GM19438 (cell line): ENCODE measurements around the gene TRIM8.

Source experiments
- ATAC-seq: cut with Tn5 transposase; IDR thresholded peaks from one replicate; pipeline ENCODE4 v1.9.1; 2021; ENCODE audit warnings: low read depth; ENCODE audit not compliant: unreplicated experiment

Gene TRIM8

GRCh38 chr10:102644066-102644645 lies at the start of gene TRIM8:
Gene TRIM8 (plus strand): TSS chr10:102644479. CDS start chr10:102644618, 139 bp downstream.
- ATAC-seq, result no peak

GRCh38 chr10:102595293-102595692 lies 49.0 kb upstream of the TRIM8 start:
- no peak for ATAC-seq

- ATAC-seq, result no peak
Observed at GRCh38 chr10:102595897-102596296, 48.4 kb upstream of the TRIM8 start.

GRCh38 chr10:102596506-102596971 lies 47.7 kb upstream of the TRIM8 start:
- no peak for ATAC-seq

GRCh38 chr10:102597131-102597991 lies 46.9 kb upstream of the TRIM8 start:
- ATAC-seq, result no peak

GRCh38 chr10:102598243-102598642 lies 46.0 kb upstream of the TRIM8 start:
- no peak for ATAC-seq

- ATAC-seq, result no peak
Observed at GRCh38 chr10:102599565-102600327, 44.5 kb upstream of the TRIM8 start.

GRCh38 chr10:102600816-102601215 lies 43.5 kb upstream of the TRIM8 start:
- no peak for ATAC-seq

GRCh38 chr10:102601639-102602038 lies 42.6 kb upstream of the TRIM8 start:
- ATAC-seq, result no peak

- ATAC-seq, result no peak
Observed at GRCh38 chr10:102602272-102603045, 41.8 kb upstream of the TRIM8 start.

- ATAC-seq, result no peak
Observed at GRCh38 chr10:102603946-102604345, 40.3 kb upstream of the TRIM8 start.

GRCh38 chr10:102604439-102604841 lies 39.8 kb upstream of the TRIM8 start:
- ATAC-seq, result no peak

- ATAC-seq, result no peak
Observed at GRCh38 chr10:102605712-102606111, 38.6 kb upstream of the TRIM8 start.

- ATAC-seq, result no peak
Observed at GRCh38 chr10:102608487-102608886, 35.8 kb upstream of the TRIM8 start.

- no peak for ATAC-seq
Observed at GRCh38 chr10:102610441-102610887, 33.8 kb upstream of the TRIM8 start.

GRCh38 chr10:102611514-102612087 lies 32.7 kb upstream of the TRIM8 start:
- ATAC-seq, result no peak

GRCh38 chr10:102612964-102613275 lies 31.4 kb upstream of the TRIM8 start:
- ATAC-seq, result no peak

GRCh38 chr10:102613286-102613685 lies 31.0 kb upstream of the TRIM8 start:
- ATAC-seq, result no peak

- no peak for ATAC-seq
Observed at GRCh38 chr10:102613785-102614184, 30.5 kb upstream of the TRIM8 start.

- ATAC-seq, result no peak
Observed at GRCh38 chr10:102614888-102615287, 29.4 kb upstream of the TRIM8 start.
